Measurements from ENCODE around the gene CDK11B.

GRCh38 chr1:1622010-1622787 is 36.6 kb downstream of the CDK11B start:
- TF ChIP-seq POLR2A (IDR thresholded peaks at IDR 0.05) = no peak
- TF ChIP-seq, protein P1, sequence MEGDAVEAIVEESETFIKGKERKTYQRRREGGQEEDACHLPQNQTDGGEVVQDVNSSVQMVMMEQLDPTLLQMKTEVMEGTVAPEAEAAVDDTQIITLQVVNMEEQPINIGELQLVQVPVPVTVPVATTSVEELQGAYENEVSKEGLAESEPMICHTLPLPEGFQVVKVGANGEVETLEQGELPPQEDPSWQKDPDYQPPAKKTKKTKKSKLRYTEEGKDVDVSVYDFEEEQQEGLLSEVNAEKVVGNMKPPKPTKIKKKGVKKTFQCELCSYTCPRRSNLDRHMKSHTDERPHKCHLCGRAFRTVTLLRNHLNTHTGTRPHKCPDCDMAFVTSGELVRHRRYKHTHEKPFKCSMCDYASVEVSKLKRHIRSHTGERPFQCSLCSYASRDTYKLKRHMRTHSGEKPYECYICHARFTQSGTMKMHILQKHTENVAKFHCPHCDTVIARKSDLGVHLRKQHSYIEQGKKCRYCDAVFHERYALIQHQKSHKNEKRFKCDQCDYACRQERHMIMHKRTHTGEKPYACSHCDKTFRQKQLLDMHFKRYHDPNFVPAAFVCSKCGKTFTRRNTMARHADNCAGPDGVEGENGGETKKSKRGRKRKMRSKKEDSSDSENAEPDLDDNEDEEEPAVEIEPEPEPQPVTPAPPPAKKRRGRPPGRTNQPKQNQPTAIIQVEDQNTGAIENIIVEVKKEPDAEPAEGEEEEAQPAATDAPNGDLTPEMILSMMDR (IDR thresholded peaks at IDR 0.05) = no peak
- no peak for TF ChIP-seq POLR2AphosphoS5 (IDR thresholded peaks at IDR 0.05; ENCODE audit: insufficient read depth in 1 of 2, low read depth in 1 of 2)

All from vagina (tissue), 2 donors.